HAP-1 (cell line): ENCODE data around the gene SFTPA2.
"Not testable (repeated sequence)": the region's sequence is repeated elsewhere in the genome, so short reads cannot be mapped to it uniquely, and the experiment has no call there.

Source experiments
- DNase-seq, 2 experiments: peaks; one replicate each; pipeline ENCODE4 v3.0.0-alpha.2; 2016 to 2020; ENCODE audit warnings: low spot score in 2 of 2
- H3K27me3 ChIP-seq: fragments of 250-450 bp; sonication (Bioruptor Pico); 2 replicates; pipeline ENCODE4 v1.5.1; 2020; ENCODE audit warnings: low read depth, mild to moderate bottlenecking, moderate library complexity
- H3K36me3 ChIP-seq: fragments of 250-450 bp; sonication (Bioruptor Pico); replicated peaks from 2 replicates; pipeline ENCODE4 v1.5.1; 2020; ENCODE audit warnings: mild to moderate bottlenecking
- H3K4me1 ChIP-seq: fragments of 250-450 bp; sonication (Bioruptor Pico); 2 replicates; pipeline ENCODE4 v1.5.1; 2020; ENCODE audit warnings: mild to moderate bottlenecking
- H3K4me3 ChIP-seq: fragments of 250-450 bp; sonication (Bioruptor Pico); 2 replicates; pipeline ENCODE4 v1.5.1; 2020; ENCODE audit warnings: mild to moderate bottlenecking, moderate library complexity
- H3K9me3 ChIP-seq: fragments of 250-450 bp; sonication (Bioruptor Pico); 2 replicates; pipeline ENCODE4 v1.5.1; 2020; ENCODE audit warnings: mild to moderate bottlenecking, moderate library complexity
- in situ Hi-C: fragments of 300-500 bp; cut with MboI; formaldehyde crosslinking; loops from 3 replicates; pipeline ENCODE4 v1.14.3; 2020; ENCODE audit warnings: low sequenced_read_pairs, inconsistent platforms, mixed read lengths

The SFTPA2 gene

DNA sequence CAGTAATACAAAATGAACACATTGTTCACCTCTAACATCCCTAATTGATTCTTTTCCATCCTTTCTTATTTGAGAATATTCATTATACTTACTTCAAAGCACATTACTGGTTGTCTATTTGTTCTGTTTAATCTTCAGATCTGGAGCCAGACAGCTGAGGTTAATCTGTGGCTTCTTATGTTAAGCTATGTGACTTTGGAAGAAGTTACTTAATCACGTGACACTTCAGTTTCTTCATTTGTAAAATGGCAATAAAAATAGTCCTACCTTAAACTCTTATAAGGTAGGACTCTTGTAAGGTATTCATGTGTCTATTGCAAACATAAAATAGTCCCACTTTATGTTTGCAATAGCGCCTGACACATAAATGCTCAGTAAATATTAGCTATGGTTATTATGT, 13.1 kb downstream of the SFTPA2 start:
- in situ Hi-C loops, DNase-seq, H3K9me3 ChIP-seq, H3K27me3 ChIP-seq, H3K4me1 ChIP-seq, H3K4me3 ChIP-seq, H3K36me3 ChIP-seq: not testable (repeated sequence)

DNA sequence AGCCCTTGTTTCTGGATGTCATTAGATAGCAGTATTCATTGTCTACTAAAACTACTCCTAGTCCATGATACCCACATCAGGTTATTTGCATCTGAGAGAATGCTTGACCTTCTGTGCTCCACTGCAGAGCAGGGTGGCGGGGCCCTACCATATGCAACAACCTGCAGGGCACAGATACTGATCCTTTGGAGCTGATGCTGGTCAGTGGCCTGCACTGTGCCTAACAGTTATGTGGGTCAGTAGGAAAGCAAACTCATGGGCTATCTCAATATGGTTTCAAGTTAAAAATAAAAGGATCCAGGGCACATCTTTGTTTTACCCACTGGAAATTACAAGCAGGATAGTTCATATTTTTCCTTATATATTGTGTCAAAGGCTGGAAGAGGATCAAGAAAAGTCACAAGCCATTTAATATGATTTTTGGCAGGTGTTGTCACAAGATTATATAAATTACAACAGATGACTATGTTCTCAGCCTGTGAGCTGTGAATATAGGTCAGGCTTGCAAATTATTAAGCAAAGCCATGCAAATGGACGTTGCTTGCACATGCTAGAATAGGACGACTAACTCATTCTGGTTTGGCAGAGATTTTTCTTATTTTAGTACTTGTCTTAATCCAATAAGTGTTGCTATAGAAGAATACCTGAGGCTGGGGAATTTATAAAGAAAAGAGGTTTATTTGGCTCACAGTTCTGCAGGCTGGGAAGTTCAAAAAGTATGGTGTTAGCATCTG, 15.1 kb downstream of the SFTPA2 start:
- DNase-seq, H3K27me3 ChIP-seq, in situ Hi-C loops, H3K9me3 ChIP-seq, H3K36me3 ChIP-seq, H3K4me3 ChIP-seq, H3K4me1 ChIP-seq: not testable (repeated sequence)

DNA sequence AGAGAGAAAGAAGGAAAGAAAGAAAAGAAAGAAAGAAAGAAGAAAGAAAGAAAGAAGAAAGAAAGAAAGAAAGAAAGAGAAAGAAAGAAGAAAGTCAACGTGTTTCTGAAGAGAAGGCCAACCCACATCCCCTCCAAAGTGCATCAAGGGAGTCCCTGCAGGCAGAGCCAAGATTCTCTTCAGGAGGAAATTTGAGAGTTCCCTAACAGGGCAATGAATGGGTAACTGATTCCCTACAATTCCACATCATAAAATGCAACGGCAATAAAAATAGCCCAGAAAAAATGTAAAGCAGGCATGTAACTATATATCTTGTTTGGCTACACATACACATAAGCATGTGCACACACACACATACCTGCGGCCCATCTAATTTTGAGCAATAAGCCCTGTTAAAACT, 15.8 kb downstream of the SFTPA2 start:
- H3K9me3 ChIP-seq, DNase-seq, in situ Hi-C loops, H3K27me3 ChIP-seq, H3K36me3 ChIP-seq, H3K4me3 ChIP-seq, H3K4me1 ChIP-seq: not testable (repeated sequence)

DNA sequence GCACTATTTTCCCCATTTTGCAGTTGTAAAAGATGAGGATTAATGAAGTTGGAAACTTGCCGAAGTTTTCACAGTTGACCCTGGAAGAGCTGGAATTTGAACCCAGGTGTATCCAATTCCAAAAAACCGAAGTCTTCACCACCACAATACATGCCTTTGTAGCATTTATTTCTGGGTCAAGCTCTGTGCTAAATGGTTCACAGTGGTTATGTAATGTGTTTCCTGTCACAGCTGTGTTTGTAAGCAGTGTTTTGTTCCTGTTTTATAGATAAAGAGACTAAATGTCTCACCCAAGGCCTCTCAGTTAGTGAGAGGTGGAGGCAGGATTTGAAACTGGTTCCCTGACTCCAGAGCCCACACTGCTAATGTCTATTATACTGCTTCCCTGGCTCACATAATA, 17.6 kb downstream of the SFTPA2 start:
- no peaks in the 10 kb centered on the region for H3K27me3 ChIP-seq
- H3K36me3 ChIP-seq: no peaks in the 10 kb centered on the region
- no peak overlapping the region for H3K4me3 ChIP-seq
- H3K9me3 ChIP-seq: no peaks in the 10 kb centered on the region
- no peak for DNase-seq
- H3K4me1 ChIP-seq: no peaks in the 10 kb centered on the region
- in situ Hi-C loops: no loop called here

DNA sequence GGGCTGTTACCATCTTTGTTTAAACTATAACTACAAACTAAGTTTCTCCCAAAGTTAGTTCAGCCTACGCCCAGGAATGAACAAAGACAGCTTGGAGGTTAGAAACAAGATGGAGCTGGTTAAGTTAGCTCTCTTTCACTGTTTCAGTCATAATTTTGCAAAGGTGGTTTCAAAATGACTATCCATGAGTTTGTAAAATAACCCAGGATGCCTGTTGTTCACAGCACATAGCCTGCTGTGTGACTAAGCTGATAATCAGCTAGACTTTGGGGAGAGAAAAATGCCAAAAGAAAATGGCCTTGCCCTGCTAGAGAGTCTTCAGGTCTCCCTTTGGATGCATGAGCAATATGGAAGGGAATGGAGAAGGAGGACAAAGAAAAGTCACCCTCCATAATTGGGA, 19.3 kb downstream of the SFTPA2 start:
- H3K4me1 ChIP-seq, H3K36me3 ChIP-seq, DNase-seq, H3K9me3 ChIP-seq, H3K4me3 ChIP-seq, in situ Hi-C loops, H3K27me3 ChIP-seq: not testable (repeated sequence)

DNA sequence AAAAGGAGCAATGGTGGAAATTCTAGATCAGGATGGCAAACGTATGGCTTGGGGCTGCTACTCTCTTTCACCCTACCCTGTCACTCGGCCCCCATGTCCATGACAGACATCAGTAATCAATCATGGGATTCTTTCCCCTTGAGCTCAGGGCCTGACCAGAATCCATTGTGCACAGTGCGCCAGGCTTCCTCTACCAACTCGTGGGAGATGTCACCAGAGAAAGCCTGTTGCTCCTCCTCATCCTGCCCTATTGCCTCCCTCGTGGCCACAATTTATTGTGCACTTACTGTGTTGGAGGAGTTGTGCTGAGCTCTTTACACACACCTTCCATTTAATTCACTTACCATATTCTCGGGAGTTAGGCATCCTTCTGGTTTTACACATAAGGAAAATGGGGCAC, 21.9 kb downstream of the SFTPA2 start:
- H3K9me3 ChIP-seq, DNase-seq, H3K4me1 ChIP-seq, H3K4me3 ChIP-seq, H3K36me3 ChIP-seq, H3K27me3 ChIP-seq: not testable (repeated sequence)
- in situ Hi-C loops: loop anchor here (5.0 kb wide), 1 partner anchor 684 kb away; no protein-coding TSS in a partner anchor

DNA sequence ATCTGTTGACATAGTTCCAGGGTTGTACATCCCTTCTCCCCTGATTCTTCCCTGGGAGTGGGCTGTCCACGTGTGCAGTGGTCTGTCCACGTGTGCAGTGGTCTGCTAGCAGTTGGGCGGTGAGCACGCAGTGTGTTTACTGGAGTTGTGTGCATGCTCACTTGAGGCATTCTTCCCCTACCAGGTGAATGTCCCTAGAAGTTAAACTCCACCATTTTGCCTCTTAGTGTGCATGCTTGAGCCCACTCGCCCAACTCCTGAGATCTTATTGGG, 26.4 kb downstream of the SFTPA2 start:
- H3K36me3 ChIP-seq, H3K4me3 ChIP-seq, in situ Hi-C loops, H3K27me3 ChIP-seq, H3K4me1 ChIP-seq, DNase-seq, H3K9me3 ChIP-seq: not testable (repeated sequence)

DNA sequence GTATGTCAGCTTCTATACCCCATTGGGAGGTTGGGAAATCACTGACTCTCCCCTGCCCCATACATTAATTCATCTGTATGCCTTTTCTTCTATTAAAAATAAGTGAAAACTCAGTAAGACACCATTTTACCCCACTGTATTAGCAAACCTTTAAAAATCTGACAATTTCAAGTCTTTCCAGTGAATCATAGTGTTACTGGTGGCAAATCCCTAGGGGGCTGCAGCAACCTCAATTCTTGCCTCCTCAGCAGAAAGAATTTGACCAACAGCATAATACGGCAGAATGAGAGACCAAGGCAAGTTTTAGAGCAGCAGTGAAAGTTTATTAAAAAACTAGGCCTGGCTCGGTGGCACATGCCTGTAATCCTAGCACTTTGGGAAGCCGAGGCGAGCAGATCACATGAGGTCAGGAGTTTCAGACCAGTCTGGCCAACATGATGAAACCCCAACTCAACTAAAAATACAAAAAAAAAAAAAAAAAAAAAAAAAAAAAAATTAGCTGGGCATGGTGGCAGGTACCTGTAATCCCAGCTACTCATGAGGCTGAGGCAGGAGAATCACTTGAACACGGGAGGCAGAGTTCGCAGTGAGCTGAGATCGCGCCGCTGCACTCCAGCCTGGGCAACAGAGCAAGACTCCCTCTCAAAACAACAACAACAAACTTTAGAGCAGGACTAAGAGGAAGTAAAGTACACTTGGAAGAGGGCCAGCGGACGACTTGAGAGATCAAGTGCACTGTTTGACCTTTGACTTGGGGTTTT, 26.9 kb downstream of the SFTPA2 start:
- in situ Hi-C loops, DNase-seq, H3K4me3 ChIP-seq, H3K4me1 ChIP-seq, H3K27me3 ChIP-seq, H3K9me3 ChIP-seq, H3K36me3 ChIP-seq: not testable (repeated sequence)

DNA sequence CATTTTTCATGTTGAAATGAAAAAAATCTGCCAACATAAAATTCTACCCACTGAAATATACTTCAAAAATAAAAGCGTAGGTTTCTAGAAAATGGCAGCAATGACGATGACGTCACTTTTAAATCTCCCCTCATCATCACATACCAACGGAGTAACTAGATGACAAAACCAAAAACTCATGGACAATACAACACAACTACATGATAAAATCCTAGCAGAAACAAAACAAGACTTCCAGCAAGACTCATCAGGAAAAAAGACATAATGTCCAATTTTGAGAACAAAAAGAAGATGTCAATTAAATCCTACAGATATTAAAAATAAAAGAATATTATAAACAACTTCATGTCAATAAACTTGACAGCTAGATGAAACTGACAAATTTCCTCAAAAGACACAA, 31.9 kb downstream of the SFTPA2 start:
- in situ Hi-C loops, H3K9me3 ChIP-seq: not testable (repeated sequence)

DNA sequence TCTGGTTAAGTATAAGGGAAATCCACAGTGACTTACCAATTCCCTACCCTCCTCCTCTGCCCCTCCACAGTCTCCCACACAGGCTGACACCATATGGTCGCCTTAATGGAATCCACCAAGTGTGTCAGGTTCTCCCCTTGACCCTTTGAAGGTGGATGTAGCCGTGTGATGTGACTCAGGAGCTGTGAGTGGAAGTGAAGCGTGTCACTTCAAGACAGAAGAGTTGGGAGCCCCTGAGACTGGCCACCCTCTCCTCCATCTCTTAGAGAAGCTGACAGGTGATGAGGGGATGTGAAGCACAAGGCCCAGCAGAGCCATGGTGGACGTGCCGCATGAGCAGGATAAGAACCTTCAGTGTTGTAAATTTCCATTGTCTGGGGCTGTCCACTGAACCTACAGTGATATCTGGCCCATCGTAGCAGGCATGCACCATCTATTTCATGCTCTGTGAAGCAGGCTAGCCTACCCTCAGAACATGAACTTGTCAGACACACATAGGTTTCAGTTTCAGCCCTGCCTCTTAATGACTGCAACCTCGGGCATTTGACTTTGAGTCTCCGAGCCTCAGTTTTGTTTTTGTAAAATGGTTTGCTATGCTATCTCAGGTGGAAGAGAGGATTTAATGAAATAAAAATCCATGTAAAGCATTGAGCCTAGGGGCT, 35.0 kb downstream of the SFTPA2 start:
- H3K9me3 ChIP-seq, H3K36me3 ChIP-seq, H3K4me1 ChIP-seq, in situ Hi-C loops, H3K27me3 ChIP-seq, H3K4me3 ChIP-seq, DNase-seq: not testable (repeated sequence)

More for the DNA sequence above, 31.9 kb downstream of the SFTPA2 start:
- H3K27me3 ChIP-seq, H3K4me1 ChIP-seq, H3K4me3 ChIP-seq, H3K36me3 ChIP-seq, DNase-seq: not testable (repeated sequence)

DNA sequence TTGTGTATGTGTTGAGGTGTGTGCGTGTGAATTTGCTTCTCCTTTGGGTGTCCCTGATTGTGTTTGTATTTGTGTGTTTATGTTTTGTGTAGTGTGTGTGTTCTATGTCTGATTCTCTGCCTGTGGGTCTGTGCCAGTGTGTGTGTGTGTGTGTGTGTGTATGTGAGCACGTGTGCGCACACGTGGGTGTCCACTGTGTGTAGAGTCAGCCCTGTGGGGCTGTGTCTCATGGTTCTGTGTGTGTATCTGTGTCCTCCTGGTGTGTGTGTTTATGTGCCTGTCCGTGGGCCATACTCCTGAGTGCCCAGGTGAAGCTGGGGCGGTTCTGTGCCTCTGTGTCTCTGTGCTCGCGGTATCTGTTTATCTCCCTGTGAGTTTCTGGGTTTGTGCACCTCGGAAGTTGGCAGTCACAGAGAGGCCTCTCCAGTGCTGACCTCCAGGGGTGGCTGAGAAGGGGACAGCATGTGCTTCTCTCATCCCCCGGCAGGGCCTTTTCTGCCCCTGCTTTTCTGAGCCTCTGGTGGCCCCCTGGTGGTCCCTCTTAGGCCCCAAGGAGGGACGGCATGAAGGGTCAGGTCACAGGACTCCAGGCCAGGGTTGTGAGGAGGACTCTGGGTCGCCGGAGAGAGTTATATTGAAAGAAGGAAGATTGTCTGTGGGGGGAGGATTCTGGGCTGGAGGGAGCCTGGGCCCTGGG, 36.9 kb downstream of the SFTPA2 start:
- DNase-seq, H3K27me3 ChIP-seq, H3K4me3 ChIP-seq, H3K36me3 ChIP-seq, H3K4me1 ChIP-seq, H3K9me3 ChIP-seq, in situ Hi-C loops: not testable (repeated sequence)

DNA sequence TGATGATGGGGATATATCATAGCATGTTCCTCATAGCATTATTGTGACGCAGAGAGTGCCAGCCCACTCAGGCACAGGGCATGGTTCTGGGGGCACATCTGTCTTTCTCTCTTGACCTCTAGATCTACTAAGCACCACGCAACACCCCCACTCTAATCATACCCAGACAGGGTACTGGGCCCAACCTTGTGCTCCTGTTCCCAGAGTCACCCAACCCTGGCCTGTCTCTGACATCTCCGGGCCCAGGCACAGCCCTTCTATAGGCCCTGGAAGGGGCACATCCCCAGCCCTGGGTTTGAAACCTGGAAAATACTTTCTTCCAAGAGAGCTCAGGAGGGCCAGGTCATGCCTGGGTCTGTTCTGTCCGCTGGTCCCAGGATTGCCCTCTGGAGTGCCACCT, 37.7 kb downstream of the SFTPA2 start:
- H3K36me3 ChIP-seq, H3K4me1 ChIP-seq, H3K4me3 ChIP-seq, in situ Hi-C loops, H3K9me3 ChIP-seq, H3K27me3 ChIP-seq, DNase-seq: not testable (repeated sequence)

DNA sequence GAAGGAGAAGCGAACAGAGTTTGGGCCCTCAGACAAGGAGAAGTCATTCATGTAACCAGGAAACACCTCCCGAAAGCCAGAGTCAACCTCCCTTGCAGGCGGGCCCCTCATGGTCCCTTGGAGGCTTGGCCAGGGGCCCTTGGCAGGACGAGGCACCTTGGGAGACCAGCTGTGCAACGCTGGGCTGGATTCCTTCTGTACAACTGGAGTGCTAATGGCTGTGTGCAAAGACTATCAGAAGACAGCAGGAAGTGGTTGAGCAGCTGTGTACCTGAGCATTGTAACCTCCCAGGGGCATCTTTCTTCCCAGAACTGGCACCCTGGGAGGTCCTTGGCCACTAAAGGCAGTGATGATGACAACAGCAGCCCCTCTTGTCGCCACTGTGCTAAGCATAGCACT, 38.5 kb downstream of the SFTPA2 start:
- H3K4me3 ChIP-seq, H3K4me1 ChIP-seq, H3K36me3 ChIP-seq, H3K9me3 ChIP-seq, H3K27me3 ChIP-seq, DNase-seq, in situ Hi-C loops: not testable (repeated sequence)

DNA sequence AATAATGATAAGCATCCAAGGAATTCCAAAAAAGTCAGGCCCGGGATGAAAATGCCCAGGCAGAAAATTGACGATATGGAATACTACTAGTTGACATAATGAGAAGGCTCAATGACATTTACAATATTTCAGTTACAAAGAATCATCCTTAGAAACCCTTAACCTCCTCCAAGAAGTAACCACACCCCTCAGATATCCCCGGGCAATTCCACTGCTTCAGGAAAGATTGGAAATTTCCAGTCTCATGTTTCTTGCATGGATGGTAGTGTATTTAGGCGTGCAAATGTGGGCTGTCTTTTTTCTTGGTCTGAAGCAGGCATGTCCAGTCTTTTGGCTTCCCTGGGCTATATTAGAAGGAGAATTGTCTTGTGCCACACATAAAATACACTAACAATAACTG, 42.6 kb downstream of the SFTPA2 start:
- in situ Hi-C loops, H3K27me3 ChIP-seq: not testable (repeated sequence)

More for the DNA sequence above, 42.6 kb downstream of the SFTPA2 start:
- not testable (repeated sequence) for H3K9me3 ChIP-seq, H3K4me1 ChIP-seq, H3K4me3 ChIP-seq, DNase-seq, H3K36me3 ChIP-seq
